ENCODE results near the gene PHF2. TPM values are rescaled to one million over a fixed set of nuclear protein-coding genes. Genes with fewer than 3 reads are reported as not detected.

PHF2 gene
- total and polyA plus RNA-seq, 2 of the 4 experiments (the other 2 are of a cell fraction) = 5.9 to 9.5 TPM

GRCh38 chr9:93636667-93637066, 60.3 kb downstream of the PHF2 start:
- Histone ChIP-seq H3K56ac (ENCODE audit: extremely low read depth, insufficient read depth, low read length) (no peak overlapping the region), H2BK120ac (ENCODE audit: low read depth, low read length) (no peak overlapping the region), H3K14ac (replicated peaks; ENCODE audit: low read depth, low read length) (no peak overlapping the region), H2AFZ (replicated peaks; ENCODE audit: low read length, poor library complexity) (no peak overlapping the region), H4K91ac (ENCODE audit: insufficient read depth, low read depth, low read length) (no peak overlapping the region), H2BK5ac (ENCODE audit: low read depth, low read length, poor library complexity, severe bottlenecking) (no peak overlapping the region), H3K4me1 (ENCODE audit: control insufficient read depth, insufficient read depth, low read length) (0 out of 2 replicates have a peak, but pooled peaks cover 1% of the 10 kb centered on the region), H3K36me3 (ENCODE audit: control insufficient read depth, insufficient read depth, low read length) (peaks cover 31% of the 10 kb centered on the region), H3K18ac (ENCODE audit: low read depth, low read length) (no peak overlapping the region), H3K23ac (ENCODE audit: low read depth, low read length) (no peak overlapping the region), H3K9ac (ENCODE audit: low read depth, low read length) (no peak overlapping the region), H4K20me1 (ENCODE audit: insufficient read depth, low read length) (no peaks in the 10 kb centered on the region; the same call in 1 of the 2 replicates), H3K9me3 (ENCODE audit: control insufficient read depth, insufficient read depth, low read length) (peaks cover 2% of the 10 kb centered on the region; the same call in 1 of the 2 replicates), H2AK5ac (ENCODE audit: low read depth, low read length) (no peak overlapping the region), H2BK20ac (ENCODE audit: low read depth, low read length) (no peak overlapping the region), H3K4ac (ENCODE audit: low read depth, low read length) (no peak overlapping the region), H3K27ac (ENCODE audit: insufficient read depth, low read length) (no peak overlapping the region), H2BK15ac (ENCODE audit: low read depth, low read length) (no peak overlapping the region), H4K5ac (ENCODE audit: low read depth, low read length) (no peak overlapping the region), H3K9me1 (ENCODE audit: insufficient read depth, low read length) (no peaks in the 10 kb centered on the region), H4K8ac (ENCODE audit: low read depth in 2 of 2, low read length in 2 of 2) (no peak overlapping the region), H3K4me2 (ENCODE audit: low read depth, low read length) (no peak overlapping the region), H2AK9ac (replicated peaks; ENCODE audit: low read depth, low read length, poor library complexity) (no peak overlapping the region), H3K4me3 (ENCODE audit: insufficient read depth, low read depth, low read length) (no peak overlapping the region), H3K27me3 (ENCODE audit: control insufficient read depth, insufficient read depth, low read length) (no peaks in the 10 kb centered on the region), H3K79me1 (ENCODE audit: low read depth in 1 of 2, low read length in 2 of 2) (peaks cover 0 to 4% of the 10 kb centered on the region in 2 experiments; a peak in 1 of 4 replicates)
- ChIA-PET CTCF (interaction anchor here (0.6 to 0.7 kb wide), 2 partner anchors 71 to 609 kb away, joined by 3 to 4 read pairs; no protein-coding TSS in a partner anchor), POLR2A (ENCODE audit: unreplicated experiment) (no interaction called here)
- BruUV-seq (replicated peaks) = no TSS peak
- DNase-seq = no peak
- in situ Hi-C loops (cut with MboI; ENCODE audit: low sequenced_read_pairs) (no loop called here), intact Hi-C loops (cut with micrococcal nuclease) (no loop called here), dilution Hi-C loops (cut with HindIII; ENCODE audit: low sequenced_read_pairs, unreplicated experiment) (no loop called here)
- TF ChIP-seq BHLHE40 (IDR thresholded peaks at IDR 0.05; ENCODE audit: low read depth, low read length) (no peak), MAFK (IDR thresholded peaks at IDR 0.05; ENCODE audit: low read depth, low read length) (no peak), POLR2A (IDR thresholded peaks at IDR 0.05; ENCODE audit: low read depth, low read length) (no peak), CEBPB (IDR thresholded peaks at IDR 0.05; ENCODE audit: low read depth, low read length) (no peak), MXI1 (IDR thresholded peaks at IDR 0.05; ENCODE audit: borderline replicate concordance, low read depth, low read length) (no peak), RFX5 (IDR thresholded peaks at IDR 0.05; ENCODE audit: low read depth, low read length) (no peak), RCOR1 (IDR thresholded peaks at IDR 0.05; ENCODE audit: insufficient replicate concordance, low read length) (no peak)
- ATAC-seq (ENCODE audit: low read depth) = no peak
- WGBS, 2 experiments (ENCODE audit: extremely low coverage in 2 of 2, insufficient read length in 1 of 2) = no CpG with 5 or more reads among the region's 5 CpGs
